ENCODE results near the gene MORN1.
A peak's percentile ranks its signal among the peaks of the same experiment; 100 is the strongest.

MORN1 gene

DNA sequence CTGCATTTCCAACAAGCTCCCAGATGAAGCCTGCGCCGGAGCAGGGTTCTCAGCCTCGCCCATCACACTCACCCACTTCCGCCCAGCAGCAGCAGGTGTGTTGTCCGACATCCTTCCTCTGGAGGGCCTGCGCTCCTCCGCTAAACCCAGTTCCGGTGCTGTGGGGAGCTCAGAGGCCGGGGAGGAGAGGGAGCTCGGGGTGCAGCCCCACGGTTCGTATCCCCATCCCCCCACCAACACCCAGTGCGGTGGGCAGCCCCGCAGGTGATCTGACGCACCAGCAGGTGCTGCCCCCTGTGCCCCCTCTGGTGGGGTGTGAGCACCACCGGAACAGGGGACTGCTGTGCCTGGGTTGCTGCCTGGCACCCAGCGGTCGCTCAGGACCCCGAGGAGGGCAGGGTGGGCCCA, 24.5 kb upstream of the MORN1 start:
- Mint-ChIP-seq H3K4me3 (peak overlapping the region; percentile 94 to 96), H3K27me3 (no peaks in the 10 kb centered on the region), H3K4me1 (ENCODE audit: low read depth in 2 of 2) (peaks cover 35 to 39% of the 10 kb centered on the region in 2 donors), H3K36me3 (ENCODE audit: insufficient read depth) (peaks cover 15% of the 10 kb centered on the region), H3K27ac (peak overlapping the region; percentile 83 to 97), H3K9me3 (no peaks in the 10 kb centered on the region)
- ATAC-seq (replicated peaks) (peak; percentile 7), DNase-seq (peak; percentile 25 to 30 (median 26))

DNA sequence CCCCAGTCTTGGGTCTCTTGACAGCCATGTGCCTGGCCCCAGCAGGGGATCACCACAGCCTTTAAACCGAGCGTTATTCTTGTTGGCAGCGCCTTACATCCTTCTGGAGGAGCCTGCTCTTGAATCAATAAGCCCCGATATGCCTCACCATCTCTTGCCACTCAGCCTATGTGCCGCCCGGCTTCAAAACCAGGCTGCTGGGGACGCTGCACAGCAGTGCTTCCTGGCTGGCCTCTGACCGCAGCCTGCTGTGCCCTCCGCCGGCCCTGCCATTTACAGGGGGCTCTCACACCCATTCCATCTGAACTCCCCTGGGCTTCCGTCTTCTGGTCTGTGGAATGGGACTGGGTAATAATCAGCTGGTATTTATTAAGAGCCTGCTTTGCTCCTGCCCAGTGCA, 24.0 kb upstream of the MORN1 start:
- ATAC-seq (replicated peaks) (no peak), DNase-seq (no peak)
- Mint-ChIP-seq H3K27me3 (no peaks in the 10 kb centered on the region), H3K4me1 (ENCODE audit: low read depth in 2 of 2) (peaks cover 38 to 39% of the 10 kb centered on the region in 2 donors), H3K4me3 (peak overlapping the region; percentile 94 to 96), H3K36me3 (ENCODE audit: insufficient read depth) (peaks cover 15% of the 10 kb centered on the region), H3K27ac (peak overlapping the region; percentile 83 to 97), H3K9me3 (no peaks in the 10 kb centered on the region)

DNA sequence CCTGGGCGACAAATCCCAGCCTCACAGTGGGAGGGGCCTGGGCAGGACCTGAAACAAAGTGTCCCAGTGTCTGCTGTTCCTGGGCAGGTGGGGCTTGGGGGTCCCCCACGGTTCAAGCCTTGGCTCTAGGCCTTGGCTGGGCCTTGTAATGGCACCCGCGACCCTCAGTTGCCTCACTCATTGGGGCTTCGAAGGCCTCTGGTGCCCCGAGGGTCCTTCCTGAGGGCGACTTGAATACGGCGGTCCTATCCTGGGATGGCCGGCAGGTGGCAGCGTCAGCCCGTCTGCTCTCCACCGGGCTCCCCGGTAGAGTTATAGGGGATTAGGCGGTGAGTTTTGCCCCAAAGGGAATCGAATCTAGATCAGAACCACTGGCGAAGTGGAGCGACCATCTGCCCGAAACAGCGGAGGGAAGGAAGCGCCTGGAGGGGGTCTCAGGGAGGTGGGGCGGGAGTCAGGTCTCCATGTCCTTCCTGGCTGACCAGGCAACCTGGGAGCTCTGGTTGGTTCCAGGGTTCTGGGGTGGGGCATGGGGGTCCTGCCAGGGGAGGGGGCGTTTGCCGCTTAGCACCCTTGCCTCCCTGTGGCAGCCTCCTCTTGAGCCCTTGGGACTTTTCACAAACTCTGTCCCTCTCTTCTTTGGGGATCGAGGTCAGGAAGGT, 23.1 kb upstream of the MORN1 start:
- H3K27ac Mint-ChIP-seq: peak overlapping the region; percentile 80 to 83
- H3K4me3 Mint-ChIP-seq: peak overlapping the region; percentile 94 to 96
- peak; percentile 74 to 83 (median 78) for DNase-seq
- no peaks in the 10 kb centered on the region for H3K9me3 Mint-ChIP-seq
- H3K4me1 Mint-ChIP-seq (ENCODE audit: low read depth in 2 of 2): peaks cover 38 to 39% of the 10 kb centered on the region in 2 donors
- peak; percentile 20 for ATAC-seq (replicated peaks)
- no peaks in the 10 kb centered on the region for H3K27me3 Mint-ChIP-seq
- peaks cover 17% of the 10 kb centered on the region for H3K36me3 Mint-ChIP-seq (ENCODE audit: insufficient read depth)

DNA sequence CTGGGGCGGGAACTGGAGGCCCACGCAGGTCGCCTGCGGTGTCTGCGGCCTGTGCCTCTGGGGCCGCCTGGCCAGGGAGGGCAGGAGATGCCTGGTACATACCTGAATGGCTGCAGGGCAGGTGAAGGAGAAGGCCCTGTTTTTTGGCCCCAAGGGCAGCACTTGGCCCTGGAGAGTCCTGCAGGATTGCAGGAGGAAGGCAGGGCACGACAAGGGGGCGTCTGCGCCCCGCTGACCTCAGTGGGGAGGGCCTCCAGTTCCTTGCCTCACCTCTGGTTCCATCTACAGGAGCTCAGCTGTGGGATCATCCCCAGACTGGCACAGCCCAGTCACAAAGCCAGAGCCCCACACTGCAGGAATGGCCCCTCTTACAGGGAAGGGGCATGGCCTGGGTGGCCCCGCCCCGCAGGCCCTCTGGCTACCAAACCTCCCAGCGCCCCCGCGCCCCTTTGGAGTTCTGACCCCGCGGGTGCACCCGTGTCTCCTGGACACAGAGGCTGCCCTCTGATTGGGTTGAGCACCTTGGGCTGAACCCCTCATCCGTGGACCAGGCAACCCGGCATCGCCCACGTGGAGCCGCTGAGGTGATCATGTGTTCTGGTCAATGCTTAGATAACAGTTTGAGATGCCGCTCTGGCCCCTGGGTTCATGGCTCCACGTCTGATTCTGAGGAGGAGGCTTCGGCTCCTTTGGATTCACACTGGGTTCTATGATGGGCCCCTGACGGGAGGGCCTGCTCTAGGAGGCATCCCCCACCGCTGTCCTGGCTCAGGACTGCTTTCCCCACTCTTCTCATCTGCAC, 22.3 kb upstream of the MORN1 start:
- Mint-ChIP-seq H3K36me3 (ENCODE audit: insufficient read depth) (peaks cover 18% of the 10 kb centered on the region), H3K4me3 (peak overlapping the region; percentile 94 to 96), H3K27me3 (no peaks in the 10 kb centered on the region), H3K4me1 (ENCODE audit: low read depth in 2 of 2) (peaks cover 32 to 33% of the 10 kb centered on the region in 2 donors), H3K9me3 (no peaks in the 10 kb centered on the region), H3K27ac (peak overlapping the region; percentile 83 to 88)
- ATAC-seq (replicated peaks): no peak
- DNase-seq: peak in 1 of 3 experiments; percentile 15

DNA sequence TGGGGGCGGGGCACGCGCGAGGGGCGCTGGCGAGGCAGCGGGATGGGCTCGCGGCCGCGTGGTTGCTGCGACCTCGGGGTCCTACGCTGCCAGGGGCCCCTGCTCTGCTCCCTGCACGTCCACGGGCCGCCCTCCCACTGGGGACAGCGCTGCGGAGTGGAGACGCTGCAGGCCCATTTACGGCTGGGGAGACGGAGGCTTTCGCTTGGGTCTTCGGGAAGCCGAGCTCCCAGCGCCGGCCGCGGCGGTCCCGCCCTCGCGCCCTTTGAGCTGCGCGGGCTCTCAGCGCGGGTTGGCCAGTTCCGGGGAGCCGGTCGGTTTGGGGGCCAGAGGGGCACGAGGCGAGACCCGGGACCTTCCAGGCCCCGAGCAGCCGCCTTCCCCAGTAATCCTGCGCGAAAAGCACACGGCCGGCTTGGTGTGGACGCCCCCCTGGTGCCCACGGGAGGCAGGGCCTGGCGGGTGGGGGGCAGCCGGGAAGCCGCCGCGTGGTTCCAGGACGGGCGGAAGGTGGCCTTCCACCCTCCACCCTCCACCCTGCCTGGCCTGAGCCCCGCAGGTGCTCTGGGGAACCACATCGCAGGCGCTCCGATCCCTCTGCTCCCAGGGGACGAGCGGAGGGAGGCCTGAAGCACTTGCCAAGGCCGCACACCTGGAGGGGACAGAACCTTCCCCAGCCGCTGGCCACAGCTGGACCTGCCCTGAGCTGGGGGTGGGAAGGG, 21.6 kb upstream of the MORN1 start:
- Mint-ChIP-seq H3K27ac (peak overlapping the region in 1 of 2 donors; percentile 88), H3K27me3 (no peaks in the 10 kb centered on the region), H3K4me3 (peak overlapping the region; percentile 94 to 96), H3K4me1 (ENCODE audit: low read depth in 2 of 2) (peaks cover 30 to 33% of the 10 kb centered on the region in 2 donors), H3K36me3 (ENCODE audit: insufficient read depth) (peaks cover 18% of the 10 kb centered on the region), H3K9me3 (no peaks in the 10 kb centered on the region)
- ATAC-seq (replicated peaks) (peak; percentile 34), DNase-seq (no peak)

DNA sequence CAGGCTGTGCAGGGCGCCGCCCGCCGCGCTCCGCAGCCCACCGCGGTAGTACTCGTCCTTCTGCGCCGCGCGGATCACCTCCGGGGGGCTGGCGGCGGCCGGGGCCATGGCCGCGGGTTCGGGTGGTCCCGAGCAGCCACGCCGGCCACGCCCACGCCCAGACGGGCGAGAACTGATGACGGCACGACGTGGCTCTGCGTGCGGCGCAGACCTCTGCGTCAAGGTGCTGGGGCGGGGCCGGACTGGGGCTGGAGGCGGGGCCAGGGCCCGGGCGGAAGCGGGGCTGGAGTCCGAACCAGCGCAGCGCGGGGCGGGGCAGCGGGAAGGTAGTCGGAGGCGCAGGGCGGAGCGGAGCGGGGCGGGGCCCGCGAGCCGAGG, 21.0 kb upstream of the MORN1 start, which contains the start of gene PEX10:
PEX10 (minus strand) TSS at position 170 of the 378 bp plus-strand sequence; CDS start at position 108, 62 bp downstream.
- DNase-seq (peak; percentile 99), ATAC-seq (replicated peaks) (peak; percentile 87)
- H3K36me3 Mint-ChIP-seq (ENCODE audit: insufficient read depth): peaks cover 21% of the 10 kb centered on the region
- no peaks in the 10 kb centered on the region for H3K9me3 Mint-ChIP-seq
- H3K4me1 Mint-ChIP-seq (ENCODE audit: low read depth in 2 of 2): peaks cover 30 to 36% of the 10 kb centered on the region in 2 donors
- no peaks in the 10 kb centered on the region for H3K27me3 Mint-ChIP-seq
- peak within 1 kb of the TSS in 1 of 2 donors; percentile 88 for H3K27ac Mint-ChIP-seq
- peak within 1 kb of the TSS; percentile 94 to 96 for H3K4me3 Mint-ChIP-seq

DNA sequence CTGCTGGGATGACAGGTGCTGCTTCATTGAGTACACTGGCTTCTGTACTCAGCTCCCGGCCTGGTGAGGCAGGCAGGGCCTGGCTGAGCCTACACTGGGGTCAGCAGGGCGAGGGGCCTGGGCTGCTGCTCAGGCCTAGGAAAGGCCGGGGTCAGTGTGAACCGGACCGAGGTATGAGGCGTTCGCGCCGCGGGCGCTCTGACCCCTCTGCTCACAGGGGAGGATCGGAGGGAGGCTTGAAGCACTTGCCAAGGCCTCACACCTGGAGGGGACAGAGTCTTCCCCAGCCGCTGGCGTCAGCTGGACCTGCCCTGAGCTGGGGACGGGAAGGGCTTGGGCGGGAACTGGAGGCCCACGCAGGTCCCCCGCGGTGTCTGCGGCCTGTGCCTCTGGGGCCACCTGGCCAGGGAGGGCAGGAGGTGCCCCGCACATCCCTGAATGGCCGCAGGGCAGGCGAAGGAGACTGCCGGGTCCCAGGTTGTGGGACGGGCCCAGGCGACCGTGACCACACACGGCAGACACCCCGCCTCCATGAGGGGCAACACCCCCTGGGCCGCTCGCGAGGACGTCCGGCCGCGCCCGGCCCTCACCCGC, 20.5 kb upstream of the MORN1 start:
- Mint-ChIP-seq H3K27ac (peak overlapping the region in 1 of 2 donors; percentile 88), H3K36me3 (ENCODE audit: insufficient read depth) (peaks cover 17% of the 10 kb centered on the region), H3K4me3 (peak overlapping the region; percentile 84 to 94), H3K9me3 (no peaks in the 10 kb centered on the region), H3K27me3 (no peaks in the 10 kb centered on the region), H3K4me1 (ENCODE audit: low read depth in 2 of 2) (peaks cover 25 to 33% of the 10 kb centered on the region in 2 donors)
- no peak for DNase-seq
- ATAC-seq (replicated peaks): peak; percentile 40

DNA sequence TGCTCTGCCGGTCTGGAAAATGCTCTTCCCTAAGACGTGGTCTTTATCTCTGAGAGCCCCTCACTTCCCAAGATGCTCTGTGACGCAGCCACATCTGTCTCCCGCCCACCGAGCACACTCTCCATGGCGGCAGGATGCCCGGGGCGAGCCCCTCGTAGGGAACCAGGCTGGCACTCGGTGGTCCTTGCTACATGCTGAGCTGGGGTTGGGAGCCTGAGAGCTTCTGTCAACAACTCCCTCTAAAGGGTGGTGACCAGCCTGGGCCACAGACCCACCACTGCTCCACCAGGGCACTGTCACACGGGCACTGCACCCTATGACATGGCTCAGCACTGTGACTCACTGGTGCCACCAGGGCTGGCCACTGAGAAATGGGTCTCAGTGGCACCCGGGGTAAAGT, 18.4 kb upstream of the MORN1 start:
- no peak for DNase-seq
- Mint-ChIP-seq H3K4me1 (ENCODE audit: low read depth in 2 of 2) (peaks cover 10 to 20% of the 10 kb centered on the region in 2 donors), H3K27ac (peak overlapping the region; percentile 62), H3K36me3 (ENCODE audit: insufficient read depth) (peaks cover 20% of the 10 kb centered on the region), H3K9me3 (no peaks in the 10 kb centered on the region), H3K4me3 (no peak overlapping the region), H3K27me3 (no peaks in the 10 kb centered on the region)
- ATAC-seq (replicated peaks): no peak

DNA sequence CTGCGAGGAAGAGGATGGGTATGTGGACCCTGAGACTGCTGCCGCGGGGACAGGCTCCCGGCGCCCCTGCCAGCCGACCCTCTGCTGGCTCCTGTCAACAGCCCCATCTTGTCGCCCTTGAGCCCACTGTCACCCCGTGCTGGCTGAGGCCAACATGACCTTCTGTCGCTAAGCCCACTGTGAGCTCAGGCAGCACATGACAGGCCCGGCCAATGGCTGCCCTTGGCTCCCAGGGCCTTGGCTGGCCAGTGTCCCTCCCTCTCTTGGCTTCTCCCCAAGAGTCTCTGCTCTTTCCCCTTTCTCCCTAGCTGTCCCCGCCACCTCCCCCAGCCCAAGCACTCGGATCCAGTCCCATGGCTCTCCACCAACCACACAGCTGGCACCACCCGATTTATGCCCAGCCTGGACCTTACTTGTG, 17.5 kb upstream of the MORN1 start:
- Mint-ChIP-seq H3K27me3 (no peaks in the 10 kb centered on the region), H3K4me3 (no peak overlapping the region), H3K4me1 (ENCODE audit: low read depth in 2 of 2) (peaks cover 1 to 12% of the 10 kb centered on the region in 2 donors), H3K27ac (peak overlapping the region in 1 of 2 donors; percentile 62), H3K9me3 (no peaks in the 10 kb centered on the region), H3K36me3 (ENCODE audit: insufficient read depth) (peaks cover 16% of the 10 kb centered on the region)
- no peak for ATAC-seq (replicated peaks)
- DNase-seq: no peak

DNA sequence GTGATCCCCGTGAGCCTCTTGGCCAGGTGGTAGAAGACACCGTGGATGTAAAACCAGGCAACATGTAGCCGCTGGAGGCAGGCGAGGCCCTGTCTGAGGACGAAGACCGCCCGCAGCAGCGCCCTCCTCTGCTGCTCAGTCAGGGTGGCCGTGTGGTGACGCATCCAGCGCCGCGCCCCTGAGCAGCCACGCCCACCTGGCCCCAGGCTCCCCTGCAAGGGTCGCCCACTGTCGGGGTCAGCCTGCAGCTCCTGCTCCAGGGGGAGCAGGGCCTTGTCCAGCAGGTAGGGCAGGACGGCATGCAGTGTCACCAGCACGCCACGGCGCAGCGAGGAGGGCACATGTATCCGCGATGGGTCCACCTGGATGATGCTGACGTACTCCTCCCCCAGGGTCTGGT, 17.1 kb upstream of the MORN1 start:
- no peaks in the 10 kb centered on the region for H3K9me3 Mint-ChIP-seq
- H3K27me3 Mint-ChIP-seq: no peaks in the 10 kb centered on the region
- DNase-seq: no peak
- H3K27ac Mint-ChIP-seq: no peak overlapping the region
- peaks cover 17% of the 10 kb centered on the region for H3K36me3 Mint-ChIP-seq (ENCODE audit: insufficient read depth)
- ATAC-seq (replicated peaks): no peak
- no peak overlapping the region for H3K4me3 Mint-ChIP-seq
- H3K4me1 Mint-ChIP-seq (ENCODE audit: low read depth in 2 of 2): peaks cover 0 to 10% of the 10 kb centered on the region in 2 donors

DNA sequence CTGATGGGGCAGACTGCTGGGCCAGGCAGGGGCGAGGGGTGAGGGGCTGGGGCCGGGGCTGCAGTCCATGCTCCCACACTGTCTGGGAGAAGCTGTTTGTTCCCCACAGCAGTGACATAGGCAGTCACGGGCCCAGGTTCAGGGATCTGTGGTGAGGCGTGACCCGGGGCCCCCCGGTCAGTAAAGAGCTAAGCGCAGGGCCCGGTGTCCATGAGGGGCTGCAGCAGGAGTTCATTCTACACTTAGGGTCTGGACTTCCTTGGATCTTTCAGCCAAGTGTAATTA, 16.6 kb upstream of the MORN1 start:
- no peak overlapping the region for H3K4me3 Mint-ChIP-seq
- H3K27me3 Mint-ChIP-seq: no peaks in the 10 kb centered on the region
- peak overlapping the region in 1 of 2 donors; percentile 69 for H3K27ac Mint-ChIP-seq
- no peak for ATAC-seq (replicated peaks)
- no peaks in the 10 kb centered on the region for H3K9me3 Mint-ChIP-seq
- H3K36me3 Mint-ChIP-seq (ENCODE audit: insufficient read depth): peaks cover 20% of the 10 kb centered on the region
- DNase-seq: no peak
- peaks cover 0 to 11% of the 10 kb centered on the region in 2 donors for H3K4me1 Mint-ChIP-seq (ENCODE audit: low read depth in 2 of 2)

DNA sequence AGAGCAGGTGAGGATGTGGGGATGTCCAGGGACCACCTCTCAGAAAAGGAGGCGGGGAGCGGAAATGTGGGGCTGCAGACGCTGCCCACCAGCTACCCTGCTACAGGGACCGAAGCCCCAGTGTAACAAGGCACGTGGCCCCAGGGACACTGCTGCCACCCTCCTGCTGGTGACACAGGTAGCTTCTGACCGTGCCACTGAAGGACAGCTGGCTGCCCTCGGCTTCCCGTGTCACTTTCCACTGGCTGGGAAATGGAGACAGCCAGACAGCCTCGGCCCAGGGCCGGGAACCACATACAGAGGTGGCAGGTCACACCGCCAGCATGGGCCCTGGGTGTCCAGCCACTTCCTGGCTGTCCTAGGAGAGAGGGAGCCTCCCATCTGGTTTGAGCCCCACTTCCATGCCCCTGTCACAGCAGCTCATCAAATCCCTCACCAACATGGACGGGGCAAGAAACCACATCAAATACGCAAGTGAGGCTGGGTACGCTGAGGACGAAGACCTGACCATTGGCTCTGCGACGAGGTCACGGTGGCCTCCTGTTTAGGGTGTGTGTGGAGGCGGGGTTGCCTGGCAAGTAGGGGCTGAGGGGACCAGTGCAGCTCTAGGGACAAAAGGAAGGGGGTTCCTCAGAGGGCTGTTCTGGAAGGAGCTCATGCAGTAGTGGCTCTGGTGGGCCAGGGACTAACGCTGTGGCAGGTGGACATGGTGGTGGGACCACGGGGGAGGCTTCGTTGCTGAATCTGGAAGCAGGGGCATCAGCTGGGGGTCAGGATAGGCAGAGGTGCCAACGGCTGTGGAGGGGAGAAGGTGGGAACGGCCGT, 16.0 kb upstream of the MORN1 start:
- DNase-seq (no peak), ATAC-seq (replicated peaks) (no peak)
- Mint-ChIP-seq H3K36me3 (ENCODE audit: insufficient read depth) (peaks cover 26% of the 10 kb centered on the region), H3K9me3 (no peaks in the 10 kb centered on the region), H3K27ac (peak overlapping the region in 1 of 2 donors; percentile 69), H3K4me1 (ENCODE audit: low read depth in 2 of 2) (peaks cover 0 to 11% of the 10 kb centered on the region in 2 donors), H3K27me3 (no peaks in the 10 kb centered on the region), H3K4me3 (no peak overlapping the region)
